PC-3 (cell line): Measurements from ENCODE around the gene RIC1.

Source experiments
- CTCF ChIP-seq: fragments of 300-600 bp; sonication (generic); conservative IDR thresholded peaks from 2 replicates; pipeline ENCODE4 v1.5.1; 2017; ENCODE audit warnings: antibody characterized with exemption, low read depth, mild to moderate bottlenecking, low read length
- EZH2phosphoT487 ChIP-seq: fragments of 300-600 bp; sonication (generic); IDR thresholded peaks from 2 replicates; pipeline ENCODE4 v1.6.1; 2018; ENCODE audit warnings: mild to moderate bottlenecking, antibody characterized with exemption, low read length, borderline replicate concordance

- TF ChIP-seq CTCF: no peak
- TF ChIP-seq EZH2phosphoT487: no peak
These were observed 19.7 kb upstream of the RIC1 start for GRCh38 chr9:5609226-5609596.
